H1 (cell line): ENCODE measurements around the gene CCDC112. TPM values are rescaled to one million over a fixed set of nuclear protein-coding genes. Genes with fewer than 3 reads are reported as not detected.

Source experiments
- CTCF ChIA-PET: fragments of 300-600 bp; sonication (Branson Sonifier 250); formaldehyde crosslinking; loops from one replicate; lab custom pipeline; 2021; ENCODE audit not compliant: partially characterized antibody; lab: Charles Lee
- POLR2A ChIA-PET: fragments of 300-600 bp; sonication (Branson Sonifier 250); formaldehyde crosslinking; loops from one replicate; lab custom pipeline; 2021; ENCODE audit warnings: inconsistent platforms; ENCODE audit not compliant: partially characterized antibody; lab: Charles Lee
- DNase-seq, 2 experiments: peaks; one replicate each; pipeline versions ENCODE4 v3.0.0 to v3.0.0-alpha.2; 2010 to 2022; ENCODE audit warnings: low spot score in 2 of 2, low read depth in 1 of 2, mixed read lengths in 1 of 2
- FAIRE-seq: peaks from 2 replicates; lab custom pipeline; 2011; peaks lifted over from hg19 to GRCh38; lab: Jason Lieb, UNC
- H2AFZ ChIP-seq: 2 replicates; pipeline ENCODE4 v1.8.1; 2012; ENCODE audit warnings: low read length, inconsistent platforms
- H2AK5ac ChIP-seq: 2 replicates; pipeline ENCODE4 v1.6.1; 2013; ENCODE audit warnings: low read depth, low read length
- H2BK120ac ChIP-seq: replicated peaks from 2 replicates; pipeline ENCODE3; 2013; ENCODE audit warnings: low read depth, low read length, inconsistent platforms
- H2BK12ac ChIP-seq: 2 replicates; pipeline ENCODE4 v1.6.1; 2013; ENCODE audit warnings: low read depth, low read length
- H2BK15ac ChIP-seq: 2 replicates; pipeline ENCODE4 v1.6.1; 2013; ENCODE audit warnings: low read length
- H2BK20ac ChIP-seq: 2 replicates; pipeline ENCODE4 v1.6.1; 2013; ENCODE audit warnings: low read length
- H2BK5ac ChIP-seq: 2 replicates; pipeline ENCODE4 v1.6.1; 2013; ENCODE audit warnings: low read depth, low read length
- H3K14ac ChIP-seq: 2 replicates; pipeline ENCODE4 v1.6.1; 2013; ENCODE audit warnings: inconsistent platforms; ENCODE audit not compliant: insufficient read length
- H3K18ac ChIP-seq: 2 replicates; pipeline ENCODE4 v1.6.1; 2013; ENCODE audit warnings: low read length; ENCODE audit errors: extremely low read depth
- H3K23ac ChIP-seq: 2 replicates; pipeline ENCODE4 v1.6.1; 2013; ENCODE audit warnings: inconsistent platforms; ENCODE audit not compliant: insufficient read length
- H3K23me2 ChIP-seq: 2 replicates; pipeline ENCODE4 v1.6.1; 2013; ENCODE audit warnings: low read depth, low read length
- H3K27ac ChIP-seq: 2 replicates; pipeline ENCODE4 v1.6.1; 2011; ENCODE audit warnings: low read depth, low read length, inconsistent platforms
- H3K27me3 ChIP-seq, 4 experiments: replicated peaks in 1 of 4; 1 replicate in 1 of 4; 2 replicates in 3 of 4; pipeline versions ENCODE4 v1.6.1 to v1.8.1; 2011 to 2013; ENCODE audit warnings: low read length in 3 of 4, mild to moderate bottlenecking in 3 of 4, inconsistent platforms in 2 of 4, mixed read lengths in 2 of 4, moderate library complexity in 1 of 4; ENCODE audit not compliant: control insufficient read depth in 3 of 4, insufficient read depth in 3 of 4; ENCODE audit errors: extremely low read depth in 1 of 4
- H3K36me3 ChIP-seq, 4 experiments: 2 replicates each; pipeline versions ENCODE4 v1.6.1 to v1.8.1; 2011 to 2013; ENCODE audit warnings: mild to moderate bottlenecking in 4 of 4, low read length in 3 of 4, moderate library complexity in 2 of 4, control low read depth in 1 of 4, inconsistent platforms in 1 of 4; ENCODE audit not compliant: insufficient read depth in 4 of 4, control insufficient read depth in 2 of 4
- H3K4ac ChIP-seq: replicated peaks from 2 replicates; pipeline ENCODE3; 2013; ENCODE audit warnings: low read length, low read depth, mixed read lengths, inconsistent platforms; ENCODE audit not compliant: insufficient read length
- H3K4me1 ChIP-seq, 4 experiments: replicated peaks in 1 of 4; 1 replicate in 1 of 4; 2 replicates in 3 of 4; pipeline versions ENCODE4 v1.6.1 to v1.8.1; 2011 to 2013; ENCODE audit warnings: low read length in 3 of 4, inconsistent platforms in 2 of 4, mixed read lengths in 1 of 4; ENCODE audit not compliant: insufficient read depth in 4 of 4, control insufficient read depth in 3 of 4
- H3K4me2 ChIP-seq, 2 experiments: 2 replicates each; pipeline versions ENCODE4 v1.6.1 to v1.8.1; 2011 to 2013; ENCODE audit warnings: low read depth in 2 of 2, low read length in 2 of 2, control low read depth in 1 of 2, inconsistent platforms in 1 of 2, mild to moderate bottlenecking in 1 of 2; ENCODE audit not compliant: insufficient read depth in 1 of 2
- H3K4me3 ChIP-seq, 4 experiments: fragments of 200-600, 300-600 bp in 1 of 4; sonication (generic), shearing (Covaris generic), sonication (Bioruptor Twin) in 1 of 4; 2 replicates each; pipeline versions ENCODE4 v1.5.1 to v1.8.1; 2011 to 2016; ENCODE audit warnings: low read length in 4 of 4, low read depth in 3 of 4, control low read depth in 2 of 4, inconsistent platforms in 2 of 4, mild to moderate bottlenecking in 2 of 4, mixed read lengths in 1 of 4, moderate library complexity in 1 of 4; ENCODE audit not compliant: insufficient read depth in 2 of 4; ENCODE audit errors: extremely low read depth in 1 of 4
- H3K56ac ChIP-seq: replicated peaks from 2 replicates; pipeline ENCODE3; 2013; ENCODE audit warnings: low read depth, mild to moderate bottlenecking, mixed read lengths, low read length, inconsistent platforms; ENCODE audit not compliant: insufficient read length
- H3K79me1 ChIP-seq: 2 replicates; pipeline ENCODE4 v1.6.1; 2013; ENCODE audit warnings: low read depth, low read length, control low read depth
- H3K79me2 ChIP-seq, 2 experiments: 2 replicates each; pipeline versions ENCODE4 v1.6.1 to v1.8.1; 2012 to 2013; ENCODE audit warnings: low read length in 2 of 2, mild to moderate bottlenecking in 2 of 2, inconsistent platforms in 1 of 2; ENCODE audit not compliant: insufficient read depth in 2 of 2, control insufficient read depth in 1 of 2
- H3K9ac ChIP-seq, 4 experiments: replicated peaks in 1 of 4; 1 replicate in 1 of 4; 2 replicates in 3 of 4; pipeline versions ENCODE4 v1.6.1 to v1.8.1; 2011 to 2013; ENCODE audit warnings: low read depth in 3 of 4, low read length in 3 of 4, control low read depth in 2 of 4, mild to moderate bottlenecking in 2 of 4, moderate library complexity in 2 of 4, inconsistent platforms in 1 of 4; ENCODE audit errors: extremely low read depth in 1 of 4
- H3K9me3 ChIP-seq, 2 experiments: 2 replicates each; pipeline versions ENCODE4 v1.6.1 to v1.8.1; 2012 to 2013; ENCODE audit warnings: mild to moderate bottlenecking in 2 of 2, moderate library complexity in 2 of 2, control low read depth in 1 of 2, inconsistent platforms in 1 of 2, low read depth in 1 of 2, low read length in 1 of 2, mixed read lengths in 1 of 2; ENCODE audit not compliant: insufficient read depth in 2 of 2
- H4K20me1 ChIP-seq, 2 experiments: replicated peaks in 1 of 2; 2 replicates each; pipeline versions ENCODE3 to v1.8.1; 2011 to 2013; ENCODE audit warnings: inconsistent platforms in 2 of 2, low read length in 2 of 2, mild to moderate bottlenecking in 1 of 2; ENCODE audit not compliant: insufficient read depth in 2 of 2, control insufficient read depth in 1 of 2
- H4K5ac ChIP-seq: 2 replicates; pipeline ENCODE4 v1.6.1; 2013; ENCODE audit warnings: low read length, low read depth, mixed read lengths, inconsistent platforms; ENCODE audit not compliant: insufficient read length
- H4K8ac ChIP-seq: 2 replicates; pipeline ENCODE4 v1.8.0; 2013; ENCODE audit warnings: mild to moderate bottlenecking, moderate library complexity, low read length, inconsistent platforms; ENCODE audit not compliant: insufficient read depth; ENCODE audit errors: extremely low read depth
- H4K91ac ChIP-seq: replicated peaks from 2 replicates; pipeline ENCODE3; 2013; ENCODE audit warnings: low read length, mixed read lengths, inconsistent platforms; ENCODE audit not compliant: insufficient read length
- CHD2 ChIP-seq: IDR thresholded peaks from 2 replicates; pipeline ENCODE4 v1.6.1; 2012; ENCODE audit warnings: low read length, improper control_type of control experiment
- CTBP2 ChIP-seq: IDR thresholded peaks from 2 replicates; pipeline ENCODE4 v1.7.0; 2011; ENCODE audit warnings: borderline replicate concordance, mild to moderate bottlenecking, moderate library complexity, mixed read lengths, low read length; ENCODE audit not compliant: insufficient read depth, insufficient read length
- JUN ChIP-seq: IDR thresholded peaks from 2 replicates; pipeline ENCODE4 v1.6.1; 2011; ENCODE audit warnings: low read depth, mild to moderate bottlenecking, improper control_type of control experiment, low read length
- KDM1A ChIP-seq: fragments of 200-600, 300-600 bp; sonication (generic); IDR thresholded peaks from 2 replicates; pipeline ENCODE4 v1.7.1; 2016; ENCODE audit warnings: mild to moderate bottlenecking, low read length, borderline replicate concordance
- KDM4A ChIP-seq: IDR thresholded peaks from one replicate; pipeline ENCODE4 v1.7.1; 2012; ENCODE audit warnings: low read depth, mild to moderate bottlenecking, moderate library complexity, low read length, inconsistent platforms; ENCODE audit not compliant: severe bottlenecking
- POLR2AphosphoS5 ChIP-seq: IDR thresholded peaks from 2 replicates; pipeline ENCODE4 v1.6.1; 2011; ENCODE audit warnings: low read depth, low read length
- SIX5 ChIP-seq: IDR thresholded peaks from 2 replicates; pipeline ENCODE4 v1.6.1; 2011; ENCODE audit warnings: mild to moderate bottlenecking, low read depth, low read length
- SRF ChIP-seq: IDR thresholded peaks from 2 replicates; pipeline ENCODE4 v1.6.1; 2011; ENCODE audit warnings: mild to moderate bottlenecking, low read depth, low read length, moderate library complexity
- TEAD4 ChIP-seq: IDR thresholded peaks from 2 replicates; pipeline ENCODE4 v1.6.1; 2012; ENCODE audit warnings: low read depth, low read length, inconsistent platforms, mixed read lengths
- ZNF274 ChIP-seq: IDR thresholded peaks from 2 replicates; pipeline ENCODE4 v1.7.0; 2012; ENCODE audit warnings: low read length, borderline replicate concordance; ENCODE audit errors: extremely low read depth
- WGBS, 2 experiments: shearing (Covaris generic) in 1 of 2; methylation state at CpG; one replicate each; pipeline versions ENCODE4 v1.1.6 to v1.1.7; 2013 to 2015; ENCODE audit warnings: low lambda C conversion rate in 2 of 2, mixed read lengths in 2 of 2, inconsistent platforms in 1 of 2, low coverage in 1 of 2, missing lambda C conversion rate in 1 of 2; ENCODE audit not compliant: insufficient replicate concordance in 2 of 2, insufficient coverage in 1 of 2, insufficient read length in 1 of 2; ENCODE audit errors: extremely low coverage in 1 of 2, missing lambda C conversion rate in 1 of 2; 5-methylcytosine and 5-hydroxymethylcytosine counted together
- polyA plus RNA-seq, 7 experiments: library from polyadenylated mRNA; depleted of rRNA in 3 of 7; stranded (reverse) in 5 of 7; unstranded in 2 of 7; fragments of >200 nt in 5 of 7; fragments of 200-250 nt in 2 of 7; gene quantifications; 1 replicate in 5 of 7; 2 replicates in 1 of 7; 4 replicates in 1 of 7; pipeline versions ENCODE4 v1.2.1 to v1.2.3, GENCODE V29; 2011 to 2013; ENCODE audit warnings: missing spikeins in 2 of 7, mixed read lengths in 2 of 7
- total RNA-seq: library from RNA; stranded (reverse); fragmentation: NEBNext Ultra II Directional; extraction: Animal tissue kit (Norgen Biotek cat#: 25700); gene quantifications from 2 replicates; pipeline ENCODE4 v1.2.1, GENCODE V29; 2021
- TF ChIP-seq, protein P1 (sequence below): IDR thresholded peaks from 2 replicates; pipeline ENCODE4 v1.6.1; 2012; ENCODE audit warnings: low read length, inconsistent platforms
- TF ChIP-seq, protein P2 (sequence below): IDR thresholded peaks from 2 replicates; pipeline ENCODE4 v1.6.1; 2012; ENCODE audit warnings: inconsistent platforms

The CCDC112 gene
- total and polyA plus RNA-seq, 2 of the 8 experiments (the other 6 are each of a cell fraction or from before 2014, with no cell fraction given), result 3.3 to 15.6 TPM

DNA sequence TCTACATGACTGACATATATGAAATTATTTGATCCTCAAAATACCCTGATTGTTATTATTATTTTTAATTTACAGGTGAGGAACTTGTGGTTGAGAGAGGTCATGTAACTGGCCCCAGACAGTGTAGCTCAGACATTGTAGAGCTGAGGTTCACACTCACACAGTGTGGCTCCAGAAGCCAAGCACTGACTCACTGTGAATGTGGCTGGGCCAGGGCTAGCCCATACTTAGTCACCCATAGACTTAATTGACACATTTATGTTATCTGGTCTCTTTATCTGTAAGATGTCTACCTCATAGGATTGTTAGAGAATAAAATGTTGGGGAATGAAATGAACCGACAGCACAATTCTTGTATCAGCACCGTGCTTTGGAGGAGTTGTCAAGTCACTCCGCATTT is 24.9 kb upstream of the CCDC112 start:
- POLR2A ChIA-PET, result no interaction called here
- H3K9ac ChIP-seq, result no peak overlapping the region
- TF ChIP-seq KDM4A, result no peak
- TF ChIP-seq, protein P1, sequence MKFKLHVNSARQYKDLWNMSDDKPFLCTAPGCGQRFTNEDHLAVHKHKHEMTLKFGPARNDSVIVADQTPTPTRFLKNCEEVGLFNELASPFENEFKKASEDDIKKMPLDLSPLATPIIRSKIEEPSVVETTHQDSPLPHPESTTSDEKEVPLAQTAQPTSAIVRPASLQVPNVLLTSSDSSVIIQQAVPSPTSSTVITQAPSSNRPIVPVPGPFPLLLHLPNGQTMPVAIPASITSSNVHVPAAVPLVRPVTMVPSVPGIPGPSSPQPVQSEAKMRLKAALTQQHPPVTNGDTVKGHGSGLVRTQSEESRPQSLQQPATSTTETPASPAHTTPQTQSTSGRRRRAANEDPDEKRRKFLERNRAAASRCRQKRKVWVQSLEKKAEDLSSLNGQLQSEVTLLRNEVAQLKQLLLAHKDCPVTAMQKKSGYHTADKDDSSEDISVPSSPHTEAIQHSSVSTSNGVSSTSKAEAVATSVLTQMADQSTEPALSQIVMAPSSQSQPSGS, result no peak
- TF ChIP-seq CTBP2, result no peak
- TF ChIP-seq POLR2AphosphoS5, result no peak
- no peak for TF ChIP-seq JUN
- no peak for TF ChIP-seq SRF
- TF ChIP-seq, protein P2, sequence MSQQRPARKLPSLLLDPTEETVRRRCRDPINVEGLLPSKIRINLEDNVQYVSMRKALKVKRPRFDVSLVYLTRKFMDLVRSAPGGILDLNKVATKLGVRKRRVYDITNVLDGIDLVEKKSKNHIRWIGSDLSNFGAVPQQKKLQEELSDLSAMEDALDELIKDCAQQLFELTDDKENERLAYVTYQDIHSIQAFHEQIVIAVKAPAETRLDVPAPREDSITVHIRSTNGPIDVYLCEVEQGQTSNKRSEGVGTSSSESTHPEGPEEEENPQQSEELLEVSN, result no peak
- TF ChIP-seq SIX5, result no peak
- TF ChIP-seq KDM1A, result no peak
- TF ChIP-seq CHD2, result no peak
- no peak for TF ChIP-seq TEAD4
- no peak for TF ChIP-seq ZNF274

More for the DNA sequence above, 24.9 kb upstream of the CCDC112 start:
- Histone ChIP-seq H3K9me3 (peaks cover 0 to 2% of the 10 kb centered on the region in 2 experiments; a peak in 1 of 4 replicates), H3K27ac (no peak overlapping the region), H3K23ac (no peak overlapping the region), H2BK15ac (no peak overlapping the region), H3K14ac (no peak overlapping the region), H2BK5ac (no peak overlapping the region), H3K4me1 (no peaks in the 10 kb centered on the region; a peak in 1 of 7 replicates), H3K79me1 (no peaks in the 10 kb centered on the region), H3K36me3 (no peaks in the 10 kb centered on the region), H3K79me2 (no peaks in the 10 kb centered on the region), H2AFZ (no peak overlapping the region), H4K5ac (no peak overlapping the region), H3K4me2 (no peak overlapping the region), H2BK12ac (no peak overlapping the region), H4K20me1 (no peaks in the 10 kb centered on the region), H3K4ac (no peak overlapping the region), H2BK20ac (no peak overlapping the region), H3K27me3 (no peaks in the 10 kb centered on the region), H3K4me3 (no peak overlapping the region), H2AK5ac (no peak overlapping the region), H4K91ac (no peak overlapping the region), H4K8ac (no peak overlapping the region), H3K56ac (no peak overlapping the region), H2BK120ac (no peak overlapping the region), H3K18ac (no peak overlapping the region), H3K23me2 (no peaks in the 10 kb centered on the region)
- 91% methylated on average over 3 of the region's 3 CpGs; no CpG with 5 or more reads in 1 of the 2 experiments for WGBS, 2 experiments
- DNase-seq (no peak), FAIRE-seq (no peak)
- CTCF ChIA-PET, result interaction anchor here (2.7 kb wide), 1 partner anchor 13 kb away, joined by 11 read pairs; no protein-coding TSS in a partner anchor
